WTC11 (cell line): ENCODE results near the gene SEMA3C. TPM values are rescaled to one million over a fixed set of nuclear protein-coding genes. Genes with fewer than 3 reads are reported as not detected.

ENCODE experiments used
- ATAC-seq: fragments of 200-7000 bp; cut with Tn5 transposase; 2 replicates; pipeline ENCODE4 v1.10.0; 2021; ENCODE audit warnings: mild to moderate bottlenecking, moderate library complexity
- CTCF ChIA-PET: fragments of 300-600 bp; sonication (Branson Sonifier 250); formaldehyde crosslinking; loops from one replicate; lab custom pipeline; 2021; ENCODE audit warnings: antibody characterized with exemption; lab: Charles Lee
- POLR2A ChIA-PET: fragments of 350-600 bp; sonication (Branson Sonifier 250); formaldehyde crosslinking; loops from one replicate; lab custom pipeline; 2021; ENCODE audit warnings: antibody characterized with exemption; lab: Charles Lee
- DNase-seq: peaks from one replicate; pipeline ENCODE4 v3.0.0; 2021; ENCODE audit warnings: low spot score
- H3K27ac Mint-ChIP-seq: 2 replicates; pipeline ENCODE4 v1.8.0; 2021; ENCODE audit warnings: mixed read lengths
- H3K27me3 Mint-ChIP-seq: 2 replicates; pipeline ENCODE4 v1.8.0; 2021; ENCODE audit warnings: low read depth, mild to moderate bottlenecking, moderate library complexity, mixed read lengths
- H3K36me3 Mint-ChIP-seq: 2 replicates; pipeline ENCODE4 v1.8.0; 2021; ENCODE audit warnings: mixed read lengths
- H3K4me1 Mint-ChIP-seq: 2 replicates; pipeline ENCODE4 v1.8.0; 2022; ENCODE audit warnings: mixed read lengths
- H3K4me3 Mint-ChIP-seq: 2 replicates; pipeline ENCODE4 v1.8.0; 2021; ENCODE audit warnings: mild to moderate bottlenecking, moderate library complexity, mixed read lengths
- H3K9me3 Mint-ChIP-seq: 2 replicates; pipeline ENCODE4 v1.8.0; 2021; ENCODE audit warnings: mixed read lengths
- CBFB ChIP-seq: sonication (generic); formaldehyde crosslinking; IDR thresholded peaks from 2 replicates; pipeline ENCODE4 v1.8.1; 2022; ENCODE audit warnings: mild to moderate bottlenecking, low read depth, missing genetic modification reagents
- ESRRA ChIP-seq: sonication (generic); formaldehyde crosslinking; IDR thresholded peaks from 2 replicates; pipeline ENCODE4 v1.8.1; 2022; ENCODE audit warnings: mild to moderate bottlenecking, missing genetic modification reagents, borderline replicate concordance
- GRHL2 ChIP-seq: fragments of 250-450 bp; sonication (Bioruptor Pico); IDR thresholded peaks from 2 replicates; pipeline ENCODE4 v1.8.0; 2022; ENCODE audit warnings: mild to moderate bottlenecking, moderate library complexity; ENCODE audit not compliant: insufficient replicate concordance, severe bottlenecking
- GTF2I ChIP-seq: fragments of 250-450 bp; sonication (Bioruptor Pico); conservative IDR thresholded peaks from 2 replicates; pipeline ENCODE4 v1.4.0; 2021; ENCODE audit warnings: mild to moderate bottlenecking
- NFATC4 ChIP-seq: fragments of 250-450 bp; sonication (Bioruptor Pico); IDR thresholded peaks from 2 replicates; pipeline ENCODE4 v1.9.0; 2021; ENCODE audit warnings: mild to moderate bottlenecking
- NFE2L1 ChIP-seq: sonication (generic); formaldehyde crosslinking; IDR thresholded peaks from 2 replicates; pipeline ENCODE4 v1.8.1; 2023; ENCODE audit warnings: missing genetic modification reagents
- NR1H2 ChIP-seq: sonication (generic); formaldehyde crosslinking; IDR thresholded peaks from 2 replicates; pipeline ENCODE4 v1.9.0; 2021; ENCODE audit warnings: mild to moderate bottlenecking, moderate library complexity, missing genetic modification reagents
- OVOL2 ChIP-seq: fragments of 250-450 bp; sonication (Bioruptor Pico); IDR thresholded peaks from 2 replicates; pipeline ENCODE4 v1.9.0; 2021; ENCODE audit warnings: mild to moderate bottlenecking, borderline replicate concordance
- USF1 ChIP-seq: sonication (generic); formaldehyde crosslinking; IDR thresholded peaks from 2 replicates; pipeline ENCODE4 v1.8.0; 2022; ENCODE audit warnings: mild to moderate bottlenecking, missing genetic modification reagents
- ZNF263 ChIP-seq: sonication (generic); formaldehyde crosslinking; IDR thresholded peaks from 2 replicates; pipeline ENCODE4 v1.8.1; 2022; ENCODE audit warnings: low read depth, mild to moderate bottlenecking, moderate library complexity, missing genetic modification reagents
- ZNF281 ChIP-seq: sonication (generic); formaldehyde crosslinking; IDR thresholded peaks from 2 replicates; pipeline ENCODE4 v1.8.0; 2023; ENCODE audit warnings: mild to moderate bottlenecking, missing genetic modification reagents
- ZNF396 ChIP-seq: fragments of 250-450 bp; sonication (Bioruptor Pico); IDR thresholded peaks from 2 replicates; pipeline ENCODE4 v1.8.0; 2021; ENCODE audit warnings: mild to moderate bottlenecking, moderate library complexity, borderline replicate concordance
- total RNA-seq: library from RNA; stranded (reverse); gene quantifications from 3 replicates; pipeline ENCODE4 v1.2.3, GENCODE V29; 2021
- TF ChIP-seq, protein P1 (sequence below): sonication (generic); formaldehyde crosslinking; IDR thresholded peaks from 2 replicates; pipeline ENCODE4 v1.8.0; 2022; ENCODE audit warnings: missing genetic modification reagents
- TF ChIP-seq, protein P2 (sequence below): sonication (generic); formaldehyde crosslinking; IDR thresholded peaks from 2 replicates; pipeline ENCODE4 v1.8.1; 2022; ENCODE audit warnings: mild to moderate bottlenecking, moderate library complexity, missing genetic modification reagents
- TF ChIP-seq, protein P3 (sequence below): sonication (generic); formaldehyde crosslinking; IDR thresholded peaks from 2 replicates; pipeline ENCODE4 v1.8.0; 2022; ENCODE audit warnings: mild to moderate bottlenecking, missing genetic modification reagents

The SEMA3C gene
- total RNA-seq, 1 experiment from 2014 or later: 2.1 TPM

- TF ChIP-seq, protein P1, sequence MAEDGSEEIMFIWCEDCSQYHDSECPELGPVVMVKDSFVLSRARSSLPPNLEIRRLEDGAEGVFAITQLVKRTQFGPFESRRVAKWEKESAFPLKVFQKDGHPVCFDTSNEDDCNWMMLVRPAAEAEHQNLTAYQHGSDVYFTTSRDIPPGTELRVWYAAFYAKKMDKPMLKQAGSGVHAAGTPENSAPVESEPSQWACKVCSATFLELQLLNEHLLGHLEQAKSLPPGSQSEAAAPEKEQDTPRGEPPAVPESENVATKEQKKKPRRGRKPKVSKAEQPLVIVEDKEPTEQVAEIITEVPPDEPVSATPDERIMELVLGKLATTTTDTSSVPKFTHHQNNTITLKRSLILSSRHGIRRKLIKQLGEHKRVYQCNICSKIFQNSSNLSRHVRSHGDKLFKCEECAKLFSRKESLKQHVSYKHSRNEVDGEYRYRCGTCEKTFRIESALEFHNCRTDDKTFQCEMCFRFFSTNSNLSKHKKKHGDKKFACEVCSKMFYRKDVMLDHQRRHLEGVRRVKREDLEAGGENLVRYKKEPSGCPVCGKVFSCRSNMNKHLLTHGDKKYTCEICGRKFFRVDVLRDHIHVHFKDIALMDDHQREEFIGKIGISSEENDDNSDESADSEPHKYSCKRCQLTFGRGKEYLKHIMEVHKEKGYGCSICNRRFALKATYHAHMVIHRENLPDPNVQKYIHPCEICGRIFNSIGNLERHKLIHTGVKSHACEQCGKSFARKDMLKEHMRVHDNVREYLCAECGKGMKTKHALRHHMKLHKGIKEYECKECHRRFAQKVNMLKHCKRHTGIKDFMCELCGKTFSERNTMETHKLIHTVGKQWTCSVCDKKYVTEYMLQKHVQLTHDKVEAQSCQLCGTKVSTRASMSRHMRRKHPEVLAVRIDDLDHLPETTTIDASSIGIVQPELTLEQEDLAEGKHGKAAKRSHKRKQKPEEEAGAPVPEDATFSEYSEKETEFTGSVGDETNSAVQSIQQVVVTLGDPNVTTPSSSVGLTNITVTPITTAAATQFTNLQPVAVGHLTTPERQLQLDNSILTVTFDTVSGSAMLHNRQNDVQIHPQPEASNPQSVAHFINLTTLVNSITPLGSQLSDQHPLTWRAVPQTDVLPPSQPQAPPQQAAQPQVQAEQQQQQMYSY (CRISPR knock-in tag): no peak
- no peak for TF ChIP-seq USF1 (CRISPR knock-in tag)
- TF ChIP-seq, protein P2, sequence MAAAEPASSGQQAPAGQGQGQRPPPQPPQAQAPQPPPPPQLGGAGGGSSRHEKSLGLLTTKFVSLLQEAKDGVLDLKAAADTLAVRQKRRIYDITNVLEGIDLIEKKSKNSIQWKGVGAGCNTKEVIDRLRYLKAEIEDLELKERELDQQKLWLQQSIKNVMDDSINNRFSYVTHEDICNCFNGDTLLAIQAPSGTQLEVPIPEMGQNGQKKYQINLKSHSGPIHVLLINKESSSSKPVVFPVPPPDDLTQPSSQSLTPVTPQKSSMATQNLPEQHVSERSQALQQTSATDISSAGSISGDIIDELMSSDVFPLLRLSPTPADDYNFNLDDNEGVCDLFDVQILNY (CRISPR knock-in tag): no peak
- no peak for TF ChIP-seq NFATC4 (CRISPR knock-in tag)
- TF ChIP-seq, all 79 proteins: peak for 0
These were observed 85.3 kb downstream of the SEMA3C start (continued) for GRCh38 chr7:80833289-80834268.

GRCh38 chr7:80832006-80832405, 86.8 kb downstream of the SEMA3C start:
- H3K27ac Mint-ChIP-seq: no peak overlapping the region
- no peaks in the 10 kb centered on the region for H3K27me3 Mint-ChIP-seq
- DNase-seq (no peak), ATAC-seq (no peak)
- no peaks in the 10 kb centered on the region for H3K9me3 Mint-ChIP-seq
- no peak overlapping the region for H3K4me3 Mint-ChIP-seq
- H3K36me3 Mint-ChIP-seq: no peaks in the 10 kb centered on the region
- H3K4me1 Mint-ChIP-seq: peaks cover 2% of the 10 kb centered on the region; the same call in 1 of the 2 replicates
- ChIA-PET CTCF (no interaction called here), POLR2A (no interaction called here)
- no peak for TF ChIP-seq NR1H2 (CRISPR knock-in tag)
- TF ChIP-seq, protein P2 (CRISPR knock-in tag): no peak
- TF ChIP-seq GRHL2 (CRISPR knock-in tag): no peak
- TF ChIP-seq ZNF263 (CRISPR knock-in tag): no peak
- TF ChIP-seq ESRRA (CRISPR knock-in tag): no peak
- TF ChIP-seq, protein P3, sequence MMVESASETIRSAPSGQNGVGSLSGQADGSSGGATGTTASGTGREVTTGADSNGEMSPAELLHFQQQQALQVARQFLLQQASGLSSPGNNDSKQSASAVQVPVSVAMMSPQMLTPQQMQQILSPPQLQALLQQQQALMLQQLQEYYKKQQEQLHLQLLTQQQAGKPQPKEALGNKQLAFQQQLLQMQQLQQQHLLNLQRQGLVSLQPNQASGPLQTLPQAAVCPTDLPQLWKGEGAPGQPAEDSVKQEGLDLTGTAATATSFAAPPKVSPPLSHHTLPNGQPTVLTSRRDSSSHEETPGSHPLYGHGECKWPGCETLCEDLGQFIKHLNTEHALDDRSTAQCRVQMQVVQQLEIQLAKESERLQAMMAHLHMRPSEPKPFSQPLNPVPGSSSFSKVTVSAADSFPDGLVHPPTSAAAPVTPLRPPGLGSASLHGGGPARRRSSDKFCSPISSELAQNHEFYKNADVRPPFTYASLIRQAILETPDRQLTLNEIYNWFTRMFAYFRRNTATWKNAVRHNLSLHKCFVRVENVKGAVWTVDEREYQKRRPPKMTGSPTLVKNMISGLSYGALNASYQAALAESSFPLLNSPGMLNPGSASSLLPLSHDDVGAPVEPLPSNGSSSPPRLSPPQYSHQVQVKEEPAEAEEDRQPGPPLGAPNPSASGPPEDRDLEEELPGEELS (CRISPR knock-in tag): no peak
- TF ChIP-seq NFE2L1 (CRISPR knock-in tag): no peak
- TF ChIP-seq CBFB (CRISPR knock-in tag): no peak
- TF ChIP-seq, protein P1 (CRISPR knock-in tag): no peak
- TF ChIP-seq ZNF396 (CRISPR knock-in tag): no peak
- TF ChIP-seq ZNF281 (CRISPR knock-in tag): no peak
- TF ChIP-seq OVOL2 (CRISPR knock-in tag): no peak
- TF ChIP-seq GTF2I (CRISPR knock-in tag): no peak
